Thyroid gland (tissue), 4 donors: ENCODE data around the gene STKLD1.

Source experiments
- CTCF ChIP-seq, 6 experiments: fragments of 200-600 bp in 3 of 6; fragments of 450-650 bp in 3 of 6; sonication (generic) in 3 of 6; IDR thresholded peaks; one replicate each; pipeline ENCODE4 v1.5.1; 2016 to 2019; ENCODE audit warnings: antibody characterized with exemption in 6 of 6, mild to moderate bottlenecking in 2 of 6, inconsistent platforms in 1 of 6, moderate library complexity in 1 of 6
- POLR2A ChIP-seq, 2 donors: fragments of 450-650 bp; IDR thresholded peaks; one replicate each; pipeline ENCODE4 v1.6.1; 2017; ENCODE audit warnings: antibody characterized with exemption in 2 of 2, mild to moderate bottlenecking in 2 of 2, moderate library complexity in 1 of 2

GRCh38 chr9:133387680-133388079 lies 11.5 kb downstream of the STKLD1 start:
- TF ChIP-seq CTCF (IDR thresholded peaks at IDR 0.05) (no peak), POLR2A (IDR thresholded peaks at IDR 0.05) (no peak)
